NCI-H2227 (cell line): ENCODE results near the gene DNAJC7.
"Not testable (repeated sequence)": the region's sequence is repeated elsewhere in the genome, so short reads cannot be mapped to it uniquely, and the experiment has no call there.

Experiments
- DNase-seq: peaks from one replicate; lab custom pipeline; 2025; ENCODE audit not compliant: unreplicated experiment; lab: John Stamatoyannopoulos, UW

Gene DNAJC7

GRCh38 chr17:42042598-42043319 lies 25.5 kb upstream of the DNAJC7 start:
- no peak for DNase-seq

DNA sequence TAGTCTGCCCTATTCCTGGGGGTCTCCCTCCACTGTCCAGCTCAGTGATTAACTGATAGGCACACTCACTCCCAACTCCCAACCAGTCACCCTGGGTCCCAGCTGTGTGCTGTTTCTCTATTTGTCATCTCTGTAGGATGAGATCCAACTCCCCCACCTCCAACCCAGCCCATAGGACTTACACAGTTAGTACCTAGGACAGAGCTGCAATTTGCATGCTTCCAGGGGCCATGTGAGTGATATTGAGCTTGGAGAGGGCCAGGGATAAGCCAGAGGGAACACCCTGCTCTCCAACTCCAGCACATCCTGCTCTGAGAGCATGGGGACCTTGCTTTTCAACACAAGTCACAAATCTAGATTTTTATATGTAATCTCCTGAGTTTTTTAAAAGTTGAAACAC lies 24.4 kb upstream of the DNAJC7 start:
- DNase-seq = no peak

GRCh38 chr17:42040818-42041217 lies 23.6 kb upstream of the DNAJC7 start:
- no peak for DNase-seq

DNA sequence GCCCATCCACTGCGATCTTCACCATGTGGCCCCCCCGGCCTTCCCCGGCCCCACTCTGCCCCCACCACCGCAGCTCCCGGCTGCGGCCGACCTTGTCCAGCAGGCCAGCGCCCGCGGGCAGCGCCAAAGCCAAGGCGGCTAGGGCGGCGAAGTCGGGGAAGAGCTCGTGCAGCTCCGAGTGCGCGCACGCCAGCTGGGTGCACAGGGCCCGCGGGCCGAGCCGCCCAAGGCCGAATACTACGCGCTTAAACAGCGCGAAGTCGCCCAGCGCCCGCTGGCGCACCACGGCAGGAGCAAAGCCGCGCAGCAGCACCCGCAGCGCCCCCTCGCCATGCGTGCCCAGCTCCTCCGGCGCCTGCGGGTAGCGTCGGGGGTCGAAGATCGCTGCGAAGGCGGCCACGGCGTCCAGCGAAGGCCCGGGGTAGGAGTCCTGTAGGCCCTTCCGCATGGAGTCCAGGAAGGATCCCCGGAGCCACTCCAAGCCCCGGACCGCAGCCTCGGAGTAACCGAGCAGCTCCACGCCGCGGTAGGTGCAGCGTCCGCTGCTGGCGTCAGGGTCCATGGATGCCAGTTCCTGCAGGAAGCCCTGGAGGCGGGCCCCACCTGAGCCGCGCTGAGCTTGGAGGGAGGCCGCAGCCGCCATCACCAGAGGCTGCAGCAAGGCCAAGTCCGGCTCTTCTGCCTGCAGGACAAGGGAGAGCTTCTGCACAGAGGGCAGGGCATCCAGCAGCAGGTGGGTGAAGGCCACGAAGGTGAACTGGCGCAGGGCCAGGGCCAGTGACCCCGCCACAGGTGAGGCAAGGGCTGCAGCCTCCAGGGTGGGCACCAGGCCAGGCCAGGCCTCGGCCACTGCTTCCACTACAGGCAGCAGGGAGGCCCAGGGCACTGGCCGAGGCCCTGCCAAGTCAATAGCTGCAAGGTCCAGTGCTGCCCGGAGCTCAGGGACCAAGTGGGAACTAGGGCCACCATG lies 22.8 kb upstream of the DNAJC7 start:
- DNase-seq = no peak

- no peak for DNase-seq
These were observed 21.2 kb upstream of the DNAJC7 start for GRCh38 chr17:42038221-42038973.

DNA sequence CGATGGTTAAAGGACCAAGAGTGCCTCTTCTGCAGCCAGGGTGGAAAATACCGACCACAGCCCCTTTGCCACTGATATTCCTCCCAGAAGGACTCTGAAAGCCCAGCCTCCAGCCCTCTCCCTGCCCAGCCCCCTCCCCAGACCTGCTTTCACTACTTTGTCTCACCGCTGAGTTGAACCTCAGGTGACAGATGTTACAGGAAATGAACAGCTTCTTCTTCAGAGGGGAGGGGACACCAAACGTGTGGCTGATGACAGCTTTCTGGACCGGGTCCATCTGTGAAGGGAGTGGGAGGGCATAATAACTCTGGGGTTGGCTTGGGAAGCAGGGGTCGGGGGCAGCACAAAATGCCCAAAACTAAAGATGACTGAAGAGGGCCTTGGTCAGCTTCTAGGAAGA lies 16.8 kb upstream of the DNAJC7 start:
- DNase-seq = no peak

- no peak for DNase-seq
These were observed 14.3 kb upstream of the DNAJC7 start for GRCh38 chr17:42031584-42031983.

- DNase-seq = no peak
These were observed 11.5 kb upstream of the DNAJC7 start for GRCh38 chr17:42028791-42029127.

DNA sequence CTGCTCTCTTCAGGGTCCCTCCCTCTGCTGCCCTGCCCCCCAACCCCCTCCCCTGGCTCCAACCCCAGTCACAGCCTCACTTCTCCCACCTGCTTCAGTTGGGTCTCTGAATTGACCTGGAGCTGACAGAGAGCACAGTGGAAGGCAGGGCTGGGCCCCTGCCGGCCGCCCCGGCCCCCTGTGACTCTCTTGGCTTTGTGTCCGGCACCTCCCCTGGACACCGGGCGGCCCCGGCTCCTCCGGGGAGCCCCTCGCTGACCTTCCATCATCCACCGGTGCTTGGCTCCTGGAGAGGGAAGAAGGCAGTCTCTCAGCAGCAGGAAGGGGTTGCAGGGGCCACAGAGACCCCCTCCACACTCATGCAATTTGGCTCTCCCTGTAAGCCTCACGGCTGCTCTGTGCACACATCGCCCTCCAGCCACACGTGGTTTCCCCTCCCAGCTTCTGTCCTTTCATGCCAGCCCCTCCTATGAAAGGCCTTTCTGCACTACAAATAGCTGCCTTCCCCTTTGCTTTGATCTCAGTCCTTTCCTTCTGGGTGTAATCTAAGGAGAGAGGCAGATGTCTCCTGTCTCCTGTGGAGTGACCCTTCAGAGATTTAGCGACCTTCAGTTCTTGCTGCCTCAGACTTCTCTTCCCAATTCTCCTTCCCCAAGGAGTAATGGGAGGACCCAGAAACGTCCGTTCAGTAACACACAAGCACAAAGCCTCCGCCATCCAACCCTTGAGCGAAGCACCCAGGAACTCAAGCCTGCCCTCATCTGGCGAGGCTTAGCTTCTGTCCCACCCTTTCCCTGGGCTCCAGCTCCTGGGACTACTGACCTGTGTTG lies 10.9 kb upstream of the DNAJC7 start:
- peak; percentile 52 for DNase-seq

DNA sequence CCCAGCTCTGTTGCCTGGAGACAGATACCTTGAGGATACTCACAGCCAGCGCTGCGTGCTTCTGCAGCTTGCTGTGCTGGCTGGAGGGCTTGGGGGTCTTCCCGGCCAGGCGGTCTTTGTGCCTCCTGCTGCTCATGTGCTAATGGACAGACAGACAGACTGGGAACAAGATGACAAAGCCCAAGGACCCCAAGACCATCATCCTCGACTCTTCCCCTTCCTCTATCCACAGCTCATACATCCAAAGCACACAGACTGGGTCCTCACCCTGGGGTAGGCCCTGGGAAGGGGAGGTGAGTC lies 10.3 kb upstream of the DNAJC7 start:
- DNase-seq = peak; percentile 16

- DNase-seq = no peak
These were observed 9.8 kb upstream of the DNAJC7 start for GRCh38 chr17:42026857-42027589.

DNA sequence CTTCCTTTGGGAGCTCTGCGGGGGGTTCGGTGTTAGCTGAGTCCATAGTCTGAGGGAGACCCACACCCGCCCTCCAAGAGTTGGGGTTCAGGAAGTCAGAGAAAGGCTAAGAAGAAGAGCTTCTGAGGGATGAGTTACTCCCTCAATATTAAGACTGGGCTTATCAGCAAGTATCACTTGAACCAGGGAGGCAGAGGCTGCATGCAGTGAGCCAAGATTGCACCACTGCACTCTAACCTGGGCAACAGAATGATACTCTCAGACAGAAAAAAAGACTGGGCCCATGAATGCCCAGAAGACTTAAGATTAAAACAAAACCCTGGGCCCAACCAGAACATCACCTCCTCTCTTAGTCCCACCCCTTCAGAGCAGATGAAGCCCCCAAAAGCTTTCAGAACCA lies 8.7 kb upstream of the DNAJC7 start:
- DNase-seq = no peak

- no peak for DNase-seq
These were observed 7.9 kb upstream of the DNAJC7 start for GRCh38 chr17:42025191-42025579.

- DNase-seq = no peak
These were observed 6.5 kb upstream of the DNAJC7 start for GRCh38 chr17:42023524-42024349.

DNA sequence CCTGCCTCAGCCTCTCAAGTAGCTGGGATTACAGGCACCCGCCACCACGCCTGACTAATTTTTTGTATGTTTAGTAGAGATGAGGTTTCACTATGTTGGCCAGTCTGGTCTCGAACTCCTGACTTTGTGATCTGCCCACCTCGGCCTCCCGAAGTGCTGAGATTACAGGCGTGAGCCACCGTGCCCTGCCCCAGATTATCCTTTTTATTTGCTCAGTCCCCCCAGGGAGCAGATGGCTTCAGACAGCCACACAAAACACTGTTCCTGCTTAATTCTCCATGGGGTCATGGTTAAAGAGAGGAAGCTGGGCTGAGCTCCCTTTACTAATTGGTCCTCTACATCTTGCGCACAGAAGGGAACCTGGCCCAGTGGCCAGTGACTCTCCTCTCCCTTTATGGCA lies 3.6 kb upstream of the DNAJC7 start:
- not testable (repeated sequence) for DNase-seq

DNA sequence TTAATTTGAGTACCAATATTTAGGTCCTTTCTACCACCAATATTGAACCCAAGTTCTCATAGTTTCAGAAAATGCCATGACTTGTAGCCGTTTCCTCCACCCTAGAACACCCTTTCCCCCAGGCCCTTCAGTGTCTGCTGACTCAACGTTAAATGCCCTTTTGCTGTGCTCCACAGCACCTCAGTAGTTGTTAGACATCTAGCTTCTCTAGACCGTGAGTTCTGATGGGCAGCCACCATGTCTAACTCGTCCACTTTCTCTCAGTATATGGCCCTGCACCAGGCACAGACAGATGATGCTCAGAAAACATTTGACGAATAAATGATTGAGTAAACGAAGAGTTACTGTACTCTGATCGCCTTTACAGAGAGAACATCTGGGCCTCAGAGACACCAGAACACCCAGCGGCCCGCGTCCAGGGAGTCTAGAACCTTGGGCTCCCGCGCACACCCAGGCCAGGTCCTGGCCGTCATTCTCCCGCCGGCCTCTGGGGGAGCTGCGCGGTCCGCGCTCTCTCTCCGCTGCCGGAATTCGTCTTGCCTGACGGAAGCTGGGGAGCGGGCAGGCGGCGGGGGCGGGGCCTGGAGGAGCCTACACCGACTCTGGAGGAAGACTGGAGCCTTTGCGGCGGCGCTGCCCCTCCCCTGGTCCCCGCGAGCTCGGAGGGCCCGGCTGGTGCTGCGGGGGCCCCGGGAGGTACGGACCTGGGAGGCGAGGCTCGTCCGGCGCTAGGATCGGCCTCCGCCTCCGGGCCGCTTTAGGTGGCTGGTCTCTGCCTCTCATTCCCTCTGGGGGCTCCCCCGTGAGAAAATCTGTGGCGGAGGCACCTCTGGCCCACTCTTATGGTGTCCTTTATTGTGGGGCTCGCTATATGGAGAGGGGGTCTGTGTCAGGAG lies 2.5 kb upstream of the DNAJC7 start, which contains the start of gene NKIRAS2:
TSS of gene NKIRAS2 (plus strand) at position 582 of the 896 bp plus-strand sequence. CDS start 1,488 bp downstream, outside the sequence.
- peak; percentile 94 for DNase-seq

- DNase-seq = no peak
These were observed 1.7 kb upstream of the DNAJC7 start for GRCh38 chr17:42018988-42019387.

- peak; percentile 46 for DNase-seq
These were observed 1.1 kb upstream of the DNAJC7 start for GRCh38 chr17:42018339-42018738.
